NCI-H345 treated with DMSO at 0.1 percent for 48 hours (cell line): ENCODE results near the gene RAD51B.

Experiments used
- DNase-seq: peaks from one replicate; lab custom pipeline; 2025; ENCODE audit not compliant: unreplicated experiment; lab: John Stamatoyannopoulos, UW

Gene RAD51B

GRCh38 chr14:68513838-68514607 is 694.4 kb downstream of the RAD51B start:
- DNase-seq, result no peak

GRCh38 chr14:68514608-68515194 is 695.1 kb downstream of the RAD51B start:
- DNase-seq, result no peak

- no peak for DNase-seq
These were observed 696.8 kb downstream of the RAD51B start for GRCh38 chr14:68516342-68516741.

GRCh38 chr14:68518166-68518565 is 698.6 kb downstream of the RAD51B start:
- no peak for DNase-seq

GRCh38 chr14:68518761-68519670 is 699.4 kb downstream of the RAD51B start:
- no peak for DNase-seq

GRCh38 chr14:68519671-68520187 is 700.1 kb downstream of the RAD51B start:
- DNase-seq, result no peak

- peak; percentile 42 for DNase-seq
These were observed 701.3 kb downstream of the RAD51B start for GRCh38 chr14:68520637-68521556.

- no peak for DNase-seq
These were observed 702.0 kb downstream of the RAD51B start for GRCh38 chr14:68521557-68521901.

- no peak for DNase-seq
These were observed 702.5 kb downstream of the RAD51B start for GRCh38 chr14:68521961-68522509.

- DNase-seq, result no peak
These were observed 703.1 kb downstream of the RAD51B start for GRCh38 chr14:68522510-68523325.

- no peak for DNase-seq
These were observed 703.7 kb downstream of the RAD51B start for GRCh38 chr14:68523326-68523610.

GRCh38 chr14:68523989-68524725 is 704.6 kb downstream of the RAD51B start:
- no peak for DNase-seq

GRCh38 chr14:68525516-68525915 is 705.9 kb downstream of the RAD51B start:
- DNase-seq, result no peak

GRCh38 chr14:68526512-68527091 is 707.0 kb downstream of the RAD51B start:
- no peak for DNase-seq

GRCh38 chr14:68527329-68527851 is 707.8 kb downstream of the RAD51B start:
- no peak for DNase-seq

- DNase-seq, result no peak
These were observed 708.6 kb downstream of the RAD51B start for GRCh38 chr14:68528040-68528687.

GRCh38 chr14:68530443-68530842 is 710.9 kb downstream of the RAD51B start:
- no peak for DNase-seq

GRCh38 chr14:68532496-68532895 is 712.9 kb downstream of the RAD51B start:
- no peak for DNase-seq
